Lower leg skin (tissue), 3 donors: Measurements from ENCODE around the gene TFDP1.

Experiments
- POLR2A ChIP-seq, 2 donors: fragments of 450-650 bp; IDR thresholded peaks; one replicate each; pipeline ENCODE4 v1.6.1; 2016 to 2017; ENCODE audit warnings: antibody characterized with exemption in 2 of 2, mild to moderate bottlenecking in 1 of 2, moderate library complexity in 1 of 2
- TF ChIP-seq, protein P1 (sequence below), 3 donors: fragments of 450-650 bp; IDR thresholded peaks; one replicate each; pipeline ENCODE4 v1.5.1; 2016; ENCODE audit warnings: antibody characterized with exemption in 3 of 3, mild to moderate bottlenecking in 3 of 3, moderate library complexity in 2 of 3

DNA sequence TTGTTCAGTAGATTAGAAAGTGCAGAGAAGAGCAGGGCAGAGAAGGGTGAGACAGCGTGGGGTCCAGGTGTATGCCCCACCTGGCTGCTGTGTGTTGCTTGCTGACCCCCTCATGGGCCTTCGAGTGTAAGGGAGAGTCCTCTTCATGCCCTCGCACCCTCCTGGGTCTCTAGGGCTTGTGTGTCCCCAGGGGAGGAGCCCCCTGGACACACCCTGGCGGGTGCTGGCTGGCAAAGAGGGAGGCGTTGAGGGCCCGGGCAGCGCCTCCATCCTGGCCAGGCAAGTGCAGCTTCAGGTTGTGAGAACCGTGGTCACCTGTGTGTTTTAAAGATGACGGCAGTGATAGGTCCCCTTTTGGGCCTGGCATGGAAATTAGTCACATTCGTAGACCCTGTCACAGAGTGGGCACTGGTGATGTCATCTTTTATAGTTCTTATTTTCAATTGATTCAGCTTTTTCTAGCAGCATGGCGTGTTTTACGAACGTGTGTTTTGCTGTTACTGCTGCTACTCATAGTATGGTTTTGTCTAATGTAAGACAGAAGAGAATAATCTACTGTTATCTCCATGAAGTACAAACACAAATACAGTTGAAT, 18.7 kb downstream of the TFDP1 start:
- TF ChIP-seq, protein P1, sequence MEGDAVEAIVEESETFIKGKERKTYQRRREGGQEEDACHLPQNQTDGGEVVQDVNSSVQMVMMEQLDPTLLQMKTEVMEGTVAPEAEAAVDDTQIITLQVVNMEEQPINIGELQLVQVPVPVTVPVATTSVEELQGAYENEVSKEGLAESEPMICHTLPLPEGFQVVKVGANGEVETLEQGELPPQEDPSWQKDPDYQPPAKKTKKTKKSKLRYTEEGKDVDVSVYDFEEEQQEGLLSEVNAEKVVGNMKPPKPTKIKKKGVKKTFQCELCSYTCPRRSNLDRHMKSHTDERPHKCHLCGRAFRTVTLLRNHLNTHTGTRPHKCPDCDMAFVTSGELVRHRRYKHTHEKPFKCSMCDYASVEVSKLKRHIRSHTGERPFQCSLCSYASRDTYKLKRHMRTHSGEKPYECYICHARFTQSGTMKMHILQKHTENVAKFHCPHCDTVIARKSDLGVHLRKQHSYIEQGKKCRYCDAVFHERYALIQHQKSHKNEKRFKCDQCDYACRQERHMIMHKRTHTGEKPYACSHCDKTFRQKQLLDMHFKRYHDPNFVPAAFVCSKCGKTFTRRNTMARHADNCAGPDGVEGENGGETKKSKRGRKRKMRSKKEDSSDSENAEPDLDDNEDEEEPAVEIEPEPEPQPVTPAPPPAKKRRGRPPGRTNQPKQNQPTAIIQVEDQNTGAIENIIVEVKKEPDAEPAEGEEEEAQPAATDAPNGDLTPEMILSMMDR (IDR thresholded peaks at IDR 0.05): no peak
- TF ChIP-seq POLR2A (IDR thresholded peaks at IDR 0.05): no peak
